Mesenchymal stem cell (in vitro differentiated cells and primary cell): ENCODE measurements around the gene MAN2B2.

Experiments
- DNase-seq: peaks from one replicate; pipeline ENCODE4 v3.0.0-alpha.2; 2013
- H2AFZ ChIP-seq: one replicate; pipeline ENCODE4 v1.6.1; 2013; ENCODE audit warnings: low read depth, mild to moderate bottlenecking, control low read depth, inconsistent platforms, low read length, moderate library complexity
- H2AK5ac ChIP-seq: 2 replicates; pipeline ENCODE4 v1.6.1; 2013; ENCODE audit warnings: low read length, moderate library complexity, mild to moderate bottlenecking, inconsistent platforms; ENCODE audit not compliant: severe bottlenecking
- H2BK120ac ChIP-seq: one replicate; pipeline ENCODE4 v1.6.1; 2013; ENCODE audit warnings: low read depth, mild to moderate bottlenecking, inconsistent platforms, low read length, moderate library complexity
- H2BK12ac ChIP-seq, 2 experiments: one replicate each; pipeline ENCODE4 v1.6.1; 2013; ENCODE audit warnings: inconsistent platforms in 2 of 2, low read length in 2 of 2, mild to moderate bottlenecking in 2 of 2, moderate library complexity in 2 of 2, control low read depth in 1 of 2
- H2BK15ac ChIP-seq: one replicate; pipeline ENCODE4 v1.6.1; 2013; ENCODE audit warnings: mild to moderate bottlenecking, low read depth, inconsistent platforms; ENCODE audit not compliant: poor library complexity, severe bottlenecking
- H2BK5ac ChIP-seq: 2 replicates; pipeline ENCODE4 v1.6.1; 2013; ENCODE audit warnings: low read depth, mild to moderate bottlenecking, low read length, control low read depth, inconsistent platforms; ENCODE audit not compliant: poor library complexity, severe bottlenecking
- H3K14ac ChIP-seq, 2 experiments: one replicate each; pipeline ENCODE4 v1.6.1; 2013; ENCODE audit warnings: inconsistent platforms in 2 of 2, low read length in 2 of 2, control low read depth in 1 of 2, mild to moderate bottlenecking in 1 of 2, moderate library complexity in 1 of 2
- H3K18ac ChIP-seq, 2 experiments: one replicate each; pipeline ENCODE4 v1.6.1; 2013; ENCODE audit warnings: inconsistent platforms in 2 of 2, low read length in 2 of 2, control low read depth in 1 of 2, low read depth in 1 of 2, mild to moderate bottlenecking in 1 of 2
- H3K23ac ChIP-seq, 2 experiments: one replicate each; pipeline ENCODE4 v1.6.1; 2013; ENCODE audit warnings: inconsistent platforms in 2 of 2, low read length in 2 of 2, mild to moderate bottlenecking in 2 of 2, moderate library complexity in 2 of 2, control low read depth in 1 of 2
- H3K27ac ChIP-seq: 2 replicates; pipeline ENCODE4 v1.5.1; 2013; ENCODE audit warnings: mild to moderate bottlenecking, moderate library complexity, low read length, control low read depth, inconsistent platforms; ENCODE audit not compliant: poor library complexity, severe bottlenecking
- H3K27me3 ChIP-seq, 2 experiments: 2 replicates each; pipeline versions ENCODE4 v1.6.1 to v1.7.0; 2013; ENCODE audit warnings: low read length in 2 of 2, mild to moderate bottlenecking in 2 of 2, moderate library complexity in 2 of 2, control low read depth in 1 of 2, inconsistent platforms in 1 of 2; ENCODE audit not compliant: control insufficient read depth in 1 of 2, insufficient read depth in 1 of 2
- H3K36me3 ChIP-seq, 2 experiments: 2 replicates each; pipeline versions ENCODE4 v1.6.1 to v1.7.0; 2013; ENCODE audit warnings: low read length in 2 of 2, control low read depth in 1 of 2, inconsistent platforms in 1 of 2, low read depth in 1 of 2, mild to moderate bottlenecking in 1 of 2; ENCODE audit not compliant: insufficient read depth in 2 of 2, control insufficient read depth in 1 of 2
- H3K4ac ChIP-seq, 2 experiments: one replicate each; pipeline ENCODE4 v1.6.1; 2013; ENCODE audit warnings: inconsistent platforms in 2 of 2, low read length in 2 of 2, mild to moderate bottlenecking in 2 of 2, moderate library complexity in 2 of 2, control low read depth in 1 of 2, low read depth in 1 of 2
- H3K4me1 ChIP-seq: 2 replicates; pipeline ENCODE4 v1.6.1; 2013; ENCODE audit warnings: low read depth, low read length, control low read depth; ENCODE audit not compliant: control insufficient read depth, insufficient read depth
- H3K4me2 ChIP-seq: 2 replicates; pipeline ENCODE4 v1.6.1; 2013; ENCODE audit warnings: low read length, mild to moderate bottlenecking, inconsistent platforms; ENCODE audit not compliant: poor library complexity, severe bottlenecking
- H3K4me3 ChIP-seq, 2 experiments: 2 replicates each; pipeline versions ENCODE4 v1.5.1 to v1.7.0; 2013; ENCODE audit warnings: low read length in 2 of 2, mild to moderate bottlenecking in 2 of 2, control low read depth in 1 of 2, low read depth in 1 of 2; ENCODE audit not compliant: insufficient read depth in 1 of 2
- H3K79me1 ChIP-seq: replicated peaks from 2 replicates; pipeline ENCODE4 v1.6.1; 2013; ENCODE audit warnings: mild to moderate bottlenecking, control low read depth, low read length, inconsistent platforms; ENCODE audit not compliant: poor library complexity, severe bottlenecking
- H3K9ac ChIP-seq: 2 replicates; pipeline ENCODE4 v1.7.0; 2013; ENCODE audit warnings: mild to moderate bottlenecking, low read length, moderate library complexity
- H3K9me3 ChIP-seq: 2 replicates; pipeline ENCODE4 v1.7.0; 2013; ENCODE audit warnings: mild to moderate bottlenecking, low read length; ENCODE audit not compliant: control insufficient read depth
- H4K8ac ChIP-seq: one replicate; pipeline ENCODE4 v1.6.1; 2013; ENCODE audit warnings: inconsistent platforms, mild to moderate bottlenecking, low read length, moderate library complexity
- H4K91ac ChIP-seq: one replicate; pipeline ENCODE4 v1.6.1; 2013; ENCODE audit warnings: mild to moderate bottlenecking, low read length, inconsistent platforms
- WGBS: methylation state at CpG from one replicate; pipeline ENCODE4 v1.1.7; 2013; ENCODE audit warnings: mixed read lengths; 5-methylcytosine and 5-hydroxymethylcytosine counted together

Gene MAN2B2

DNA sequence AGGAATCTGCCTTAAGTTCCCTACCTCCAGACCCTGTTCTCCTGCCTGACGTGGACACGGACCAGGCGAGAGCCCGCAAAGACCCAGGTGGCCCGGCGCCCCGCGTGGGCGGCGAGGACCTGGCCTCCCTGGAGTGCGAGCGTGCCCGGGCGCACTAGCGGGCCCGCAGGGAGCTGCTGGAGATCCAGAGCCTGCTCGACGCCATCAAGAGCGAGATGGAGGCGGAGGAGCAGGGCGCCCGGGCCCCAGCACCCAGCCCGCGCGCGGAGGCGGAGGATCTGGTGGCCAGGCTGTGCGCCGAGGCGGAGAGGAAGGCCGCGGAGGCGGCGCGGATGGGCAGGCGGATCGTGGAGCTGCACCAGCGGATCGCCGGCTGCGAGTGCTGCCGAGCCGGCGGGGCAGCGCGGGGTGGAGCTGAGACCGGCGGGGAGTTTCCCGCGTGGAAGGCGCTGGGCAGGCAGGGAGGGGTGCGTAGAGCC is 83.6 kb downstream of the MAN2B2 start:
- Histone ChIP-seq H3K4me1 (peaks cover 5% of the 10 kb centered on the region), H3K9ac (peak overlapping the region; percentile 72), H3K9me3 (no peaks in the 10 kb centered on the region), H3K4me3 (peak overlapping the region; percentile 45 to 74), H3K4me2 (peak overlapping the region; percentile 67), H3K18ac (peak overlapping the region; percentile 48 to 58), H2BK15ac (peak overlapping the region; percentile 79), H2BK120ac (peak overlapping the region; percentile 64), H2AK5ac (no peak overlapping the region), H3K79me1 (no peaks in the 10 kb centered on the region), H4K91ac (no peak overlapping the region), H3K14ac (no peak overlapping the region), H4K8ac (peak overlapping the region; percentile 63), H3K27me3 (peaks cover 3 to 8% of the 10 kb centered on the region in 2 experiments), H3K36me3 (peaks cover 0 to 3% of the 10 kb centered on the region in 2 experiments), H2AFZ (peak overlapping the region; percentile 89), H3K4ac (peak overlapping the region in 1 of 2 experiments; percentile 54), H3K27ac (no peak overlapping the region), H2BK5ac (no peak overlapping the region), H3K23ac (no peak overlapping the region), H2BK12ac (no peak overlapping the region)
- 31% methylated on average over 37 of the region's 52 CpGs for WGBS
- peak; percentile 25 for DNase-seq

DNA sequence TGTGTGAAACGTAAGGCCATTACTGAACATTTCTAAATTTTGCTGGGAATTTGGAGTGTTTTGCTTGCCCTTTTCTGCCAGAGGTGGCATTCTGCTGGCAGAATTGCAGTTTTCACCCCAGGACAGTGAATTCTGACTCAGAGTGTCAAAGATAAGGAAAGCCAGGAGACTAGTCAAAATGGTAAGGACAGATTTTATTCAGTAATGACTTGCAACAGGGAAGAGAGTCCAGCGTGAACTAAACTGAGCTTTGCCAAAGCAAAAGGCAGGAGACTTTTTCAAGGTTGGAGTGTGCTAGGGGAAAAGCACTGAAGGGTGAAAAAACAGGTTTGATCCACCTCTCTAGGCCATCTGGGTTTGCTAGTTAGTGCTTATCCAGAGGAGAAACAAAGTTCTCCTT is 84.9 kb downstream of the MAN2B2 start:
- no peak overlapping the region for H4K8ac ChIP-seq
- H3K4ac ChIP-seq = no peak overlapping the region
- no peak overlapping the region for H3K4me3 ChIP-seq
- H3K27me3 ChIP-seq = peaks cover 7 to 9% of the 10 kb centered on the region in 2 experiments
- H3K4me2 ChIP-seq = no peak overlapping the region
- no peak overlapping the region for H3K18ac ChIP-seq
- DNase-seq = no peak
- H4K91ac ChIP-seq = no peak overlapping the region
- H3K9me3 ChIP-seq = no peaks in the 10 kb centered on the region
- no peak overlapping the region for H3K9ac ChIP-seq
- H2AFZ ChIP-seq = no peak overlapping the region
- H2BK15ac ChIP-seq = no peak overlapping the region
- H3K36me3 ChIP-seq = peaks cover 0 to 3% of the 10 kb centered on the region in 2 experiments
- H2BK120ac ChIP-seq = no peak overlapping the region
- 92% methylated on average over 2 of the region's 2 CpGs for WGBS
- H3K14ac ChIP-seq = no peak overlapping the region
- H3K4me1 ChIP-seq = peaks cover 12% of the 10 kb centered on the region
- H3K79me1 ChIP-seq = no peaks in the 10 kb centered on the region
- no peak overlapping the region for H2AK5ac ChIP-seq
- no peak overlapping the region for H2BK5ac ChIP-seq
- no peak overlapping the region for H3K23ac ChIP-seq
- no peak overlapping the region for H2BK12ac ChIP-seq
- H3K27ac ChIP-seq = no peak overlapping the region

DNA sequence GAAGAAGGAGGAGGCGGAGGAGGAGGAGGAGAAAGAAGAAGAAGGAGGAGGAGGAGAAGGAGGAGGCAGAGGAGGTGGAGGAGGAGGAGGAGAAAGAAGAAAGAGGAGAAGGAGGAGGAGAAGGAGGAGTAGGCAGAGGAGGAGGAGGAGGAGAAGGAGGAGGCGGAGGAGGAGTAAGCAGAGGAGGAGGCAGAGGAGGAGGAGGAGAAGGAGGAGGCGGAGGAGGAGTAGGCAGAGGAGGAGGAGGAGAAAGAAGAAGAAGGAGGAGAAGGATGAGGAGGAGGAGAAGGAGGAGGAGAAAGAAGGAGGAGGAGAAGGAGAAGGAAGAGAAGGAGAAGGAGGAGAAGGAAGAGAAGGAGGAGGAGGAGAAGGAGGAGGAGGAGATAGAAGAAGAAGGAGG is 85.4 kb downstream of the MAN2B2 start:
- no peaks in the 10 kb centered on the region for H3K9me3 ChIP-seq
- no peak for DNase-seq
- H3K4me3 ChIP-seq = no peak overlapping the region
- H3K14ac ChIP-seq = no peak overlapping the region
- no peak overlapping the region for H2AK5ac ChIP-seq
- no peak overlapping the region for H2BK12ac ChIP-seq
- no peaks in the 10 kb centered on the region for H3K79me1 ChIP-seq
- H2BK5ac ChIP-seq = no peak overlapping the region
- H3K18ac ChIP-seq = no peak overlapping the region
- peaks cover 9 to 10% of the 10 kb centered on the region in 2 experiments for H3K27me3 ChIP-seq
- peaks cover 0 to 3% of the 10 kb centered on the region in 2 experiments for H3K36me3 ChIP-seq
- no peak overlapping the region for H2AFZ ChIP-seq
- no peak overlapping the region for H4K8ac ChIP-seq
- no peak overlapping the region for H2BK15ac ChIP-seq
- H3K9ac ChIP-seq = no peak overlapping the region
- no peak overlapping the region for H3K4ac ChIP-seq
- no peak overlapping the region for H3K4me2 ChIP-seq
- H3K27ac ChIP-seq = no peak overlapping the region
- H3K23ac ChIP-seq = no peak overlapping the region
- H3K4me1 ChIP-seq = peaks cover 12% of the 10 kb centered on the region
- H2BK120ac ChIP-seq = no peak overlapping the region
- WGBS = 95% methylated on average over 3 of the region's 3 CpGs
- H4K91ac ChIP-seq = no peak overlapping the region

DNA sequence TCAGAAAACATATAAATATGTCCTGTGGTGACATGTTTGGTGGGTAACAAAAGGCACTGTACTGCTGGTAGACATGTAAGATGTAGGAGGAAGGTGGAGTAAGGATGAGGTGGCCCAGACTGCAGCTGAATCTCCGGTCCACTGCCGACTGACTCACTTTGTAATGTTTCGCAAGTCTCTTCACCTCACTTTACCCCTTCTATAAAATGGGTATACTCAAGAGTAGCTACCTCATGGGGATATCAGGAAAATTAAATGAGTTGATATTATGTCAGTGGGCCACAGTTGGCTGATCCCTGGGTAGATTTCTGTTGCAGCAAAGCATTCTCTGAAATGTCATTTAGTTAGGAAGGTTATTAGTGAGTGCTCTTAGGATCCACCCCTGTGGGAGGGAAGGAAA is 87.6 kb downstream of the MAN2B2 start:
- H3K23ac ChIP-seq = no peak overlapping the region
- WGBS = no CpG with 5 or more reads among the region's 3 CpGs

More for the DNA sequence above, 87.6 kb downstream of the MAN2B2 start:
- Histone ChIP-seq H3K9ac (no peak overlapping the region), H2BK15ac (no peak overlapping the region), H2AK5ac (no peak overlapping the region), H3K4me2 (no peak overlapping the region), H3K79me1 (no peaks in the 10 kb centered on the region), H4K91ac (no peak overlapping the region), H3K4ac (no peak overlapping the region), H2BK12ac (no peak overlapping the region), H2BK120ac (no peak overlapping the region), H3K27ac (no peak overlapping the region), H3K4me3 (no peak overlapping the region), H3K4me1 (peaks cover 12% of the 10 kb centered on the region), H3K27me3 (peaks cover 9 to 10% of the 10 kb centered on the region in 2 experiments), H3K18ac (no peak overlapping the region), H4K8ac (no peak overlapping the region), H2BK5ac (no peak overlapping the region), H2AFZ (no peak overlapping the region), H3K36me3 (peaks cover 0 to 1% of the 10 kb centered on the region in 2 experiments), H3K9me3 (no peaks in the 10 kb centered on the region), H3K14ac (no peak overlapping the region)
- DNase-seq = no peak
